ENCODE results near the gene ENTPD5.

ENTPD5 gene

GRCh38 chr14:73998726-73999125, 20.4 kb downstream of the ENTPD5 start:
- H3K27ac ChIP-seq: no peak overlapping the region
- no peak for TF ChIP-seq ZFX (IDR thresholded peaks at IDR 0.05)
- no peak for TF ChIP-seq CTCF (conservative IDR thresholded peaks at IDR 0.05)

- no peak overlapping the region for H3K27ac ChIP-seq
- TF ChIP-seq ZFX (IDR thresholded peaks at IDR 0.05): no peak
- no peak for TF ChIP-seq CTCF (conservative IDR thresholded peaks at IDR 0.05)
These were observed 21.1 kb downstream of the ENTPD5 start for GRCh38 chr14:73997944-73998447.

- TF ChIP-seq CTCF (conservative IDR thresholded peaks at IDR 0.05): no peak
- no peak for TF ChIP-seq ZFX (IDR thresholded peaks at IDR 0.05)
- H3K27ac ChIP-seq: no peak overlapping the region
These were observed 21.8 kb downstream of the ENTPD5 start for GRCh38 chr14:73997108-73997943.

- no peak overlapping the region for H3K27ac ChIP-seq
- TF ChIP-seq CTCF (conservative IDR thresholded peaks at IDR 0.05) (no peak), ZFX (IDR thresholded peaks at IDR 0.05) (no peak)
These were observed 22.4 kb downstream of the ENTPD5 start for GRCh38 chr14:73996731-73997107.

GRCh38 chr14:73995977-73996378, 23.1 kb downstream of the ENTPD5 start:
- no peak overlapping the region for H3K27ac ChIP-seq
- no peak for TF ChIP-seq CTCF (conservative IDR thresholded peaks at IDR 0.05)
- TF ChIP-seq ZFX (IDR thresholded peaks at IDR 0.05): no peak

- H3K27ac ChIP-seq: peak overlapping the region; percentile 42
These were observed 24.2 kb downstream of the ENTPD5 start for GRCh38 chr14:73994926-73995325.

- no peak overlapping the region for H3K27ac ChIP-seq
- no peak for TF ChIP-seq ZFX (IDR thresholded peaks at IDR 0.05)
- TF ChIP-seq CTCF (conservative IDR thresholded peaks at IDR 0.05): no peak
These were observed 28.0 kb downstream of the ENTPD5 start for GRCh38 chr14:73991092-73991491.

GRCh38 chr14:73988656-73989055, 30.4 kb downstream of the ENTPD5 start:
- H3K27ac ChIP-seq: peak overlapping the region; percentile 74
